Natural killer cell (primary cell): Measurements from ENCODE around the gene URM1. TPM values are rescaled to one million over a fixed set of nuclear protein-coding genes. Genes with fewer than 3 reads are reported as not detected.
"Not testable (repeated sequence)": the region's sequence is repeated elsewhere in the genome, so short reads cannot be mapped to it uniquely, and the experiment has no call there.

Experiments used
- ATAC-seq, 3 donors: fragments of 150-1000 bp in 2 of 3; fragments of 200-7000 bp in 1 of 3; cut with Tn5 transposase; 1 replicate in 1 of 3; 2 replicates in 2 of 3; pipeline ENCODE4 v1.10.0; 2021; ENCODE audit warnings: mild to moderate bottlenecking in 2 of 3, moderate library complexity in 2 of 3
- DNase-seq, 2 donors: peaks; one replicate each; pipeline versions ENCODE4 v3.0.0 to v3.0.0-alpha.2; 2013 to 2021; ENCODE audit warnings: mixed read lengths in 1 of 2
- H3K27ac ChIP-seq: one replicate; pipeline ENCODE4 v1.5.1; 2013; ENCODE audit warnings: mild to moderate bottlenecking, low read length
- H3K27me3 ChIP-seq: one replicate; pipeline ENCODE4 v1.6.1; 2013; ENCODE audit warnings: low read length; ENCODE audit not compliant: control insufficient read depth, insufficient read depth
- H3K36me3 ChIP-seq: one replicate; pipeline ENCODE4 v1.6.1; 2013; ENCODE audit warnings: low read length; ENCODE audit not compliant: control insufficient read depth, insufficient read depth
- H3K4me1 ChIP-seq: one replicate; pipeline ENCODE4 v1.6.1; 2013; ENCODE audit warnings: low read length; ENCODE audit not compliant: control insufficient read depth, insufficient read depth
- H3K4me3 ChIP-seq: one replicate; pipeline ENCODE4 v1.5.1; 2013; ENCODE audit warnings: low read length
- H3K9me3 ChIP-seq: one replicate; pipeline ENCODE4 v1.6.1; 2013; ENCODE audit warnings: low read length; ENCODE audit not compliant: control insufficient read depth, insufficient read depth
- H3K27ac Mint-ChIP-seq, 2 donors: one replicate each; pipeline ENCODE4 v1.8.0; 2022; ENCODE audit warnings: mild to moderate bottlenecking in 2 of 2, mixed read lengths in 2 of 2, moderate library complexity in 1 of 2
- H3K27me3 Mint-ChIP-seq, 2 donors: one replicate each; pipeline ENCODE4 v1.8.0; 2022; ENCODE audit warnings: low read depth in 2 of 2, mixed read lengths in 2 of 2
- H3K36me3 Mint-ChIP-seq: one replicate; pipeline ENCODE4 v1.8.0; 2022; ENCODE audit warnings: mixed read lengths
- H3K4me1 Mint-ChIP-seq, 2 donors: one replicate each; pipeline ENCODE4 v1.8.0; 2022; ENCODE audit warnings: mixed read lengths in 2 of 2
- H3K4me3 Mint-ChIP-seq: one replicate; pipeline ENCODE4 v1.8.0; 2022; ENCODE audit warnings: mild to moderate bottlenecking, moderate library complexity, mixed read lengths
- H3K9me3 Mint-ChIP-seq, 2 donors: one replicate each; pipeline ENCODE4 v1.8.0; 2022; ENCODE audit warnings: mixed read lengths in 2 of 2
- WGBS: methylation state at CpG from one replicate; pipeline ENCODE4 v1.1.7; 2013; ENCODE audit warnings: missing lambda C conversion rate; ENCODE audit not compliant: insufficient coverage; 5-methylcytosine and 5-hydroxymethylcytosine counted together
- intact Hi-C: fragments of 100-400 bp; cut with micrococcal nuclease; formaldehyde crosslinking; loops from one replicate; pipeline ENCODE4 v1.14.2; 2022
- total RNA-seq, 4 donors: library from RNA; stranded (reverse); fragments of 120-200 nt in 1 of 4; gene quantifications; one replicate each; pipeline versions ENCODE4 v1.2.3 to v1.2.4, GENCODE V29; 2013 to 2022
- TF ChIP-seq, protein P1 (sequence below): fragments of 200-600 bp; IDR thresholded peaks from one replicate; pipeline ENCODE4 v1.8.0; 2022; ENCODE audit warnings: antibody characterized with exemption

The URM1 gene
- total RNA-seq, 3 donors from 2014 or later (not counting 1 experiment from before 2014, with no cell fraction given), result 39.4 to 47.8 (median 46.7) TPM

DNA sequence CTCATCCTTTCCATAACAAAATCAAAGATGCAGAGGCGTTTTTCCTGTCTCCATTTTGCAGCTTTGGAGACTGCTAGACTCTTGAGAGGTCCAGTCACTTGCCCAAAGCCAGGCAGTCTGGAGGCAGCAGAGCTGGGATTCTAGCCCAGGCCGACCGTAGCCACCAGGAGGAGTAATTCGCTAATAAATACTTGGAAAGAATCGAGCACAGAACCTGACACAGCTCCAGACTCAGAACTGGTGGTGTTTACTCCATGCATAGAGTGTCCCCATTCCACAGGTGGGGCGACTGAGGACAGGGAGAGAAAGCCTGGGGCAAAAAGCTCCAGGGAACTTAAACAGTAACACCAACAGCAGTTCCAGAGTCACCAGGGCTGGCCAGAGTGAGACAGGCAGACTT lies 38.8 kb downstream of the URM1 start:
- Histone ChIP-seq H3K9me3 (no peaks in the 10 kb centered on the region), H3K4me3 (no peak overlapping the region), H3K27me3 (peaks cover 2% of the 10 kb centered on the region), H3K36me3 (no peaks in the 10 kb centered on the region), H3K27ac (no peak overlapping the region), H3K4me1 (no peaks in the 10 kb centered on the region)
- no peak overlapping the region for H3K4me3 Mint-ChIP-seq
- TF ChIP-seq, protein P1, sequence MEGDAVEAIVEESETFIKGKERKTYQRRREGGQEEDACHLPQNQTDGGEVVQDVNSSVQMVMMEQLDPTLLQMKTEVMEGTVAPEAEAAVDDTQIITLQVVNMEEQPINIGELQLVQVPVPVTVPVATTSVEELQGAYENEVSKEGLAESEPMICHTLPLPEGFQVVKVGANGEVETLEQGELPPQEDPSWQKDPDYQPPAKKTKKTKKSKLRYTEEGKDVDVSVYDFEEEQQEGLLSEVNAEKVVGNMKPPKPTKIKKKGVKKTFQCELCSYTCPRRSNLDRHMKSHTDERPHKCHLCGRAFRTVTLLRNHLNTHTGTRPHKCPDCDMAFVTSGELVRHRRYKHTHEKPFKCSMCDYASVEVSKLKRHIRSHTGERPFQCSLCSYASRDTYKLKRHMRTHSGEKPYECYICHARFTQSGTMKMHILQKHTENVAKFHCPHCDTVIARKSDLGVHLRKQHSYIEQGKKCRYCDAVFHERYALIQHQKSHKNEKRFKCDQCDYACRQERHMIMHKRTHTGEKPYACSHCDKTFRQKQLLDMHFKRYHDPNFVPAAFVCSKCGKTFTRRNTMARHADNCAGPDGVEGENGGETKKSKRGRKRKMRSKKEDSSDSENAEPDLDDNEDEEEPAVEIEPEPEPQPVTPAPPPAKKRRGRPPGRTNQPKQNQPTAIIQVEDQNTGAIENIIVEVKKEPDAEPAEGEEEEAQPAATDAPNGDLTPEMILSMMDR, result no peak
- H3K4me1 Mint-ChIP-seq, result no peaks in the 10 kb centered on the region
- DNase-seq (no peak), ATAC-seq (no peak)
- H3K9me3 Mint-ChIP-seq, result no peaks in the 10 kb centered on the region
- peaks cover 20 to 27% of the 10 kb centered on the region in 2 donors for H3K27me3 Mint-ChIP-seq
- H3K36me3 Mint-ChIP-seq, result no peaks in the 10 kb centered on the region
- WGBS, result 47% methylated on average over 6 of the region's 6 CpGs
- H3K27ac Mint-ChIP-seq, result no peak overlapping the region
- intact Hi-C loops, result no loop called here

DNA sequence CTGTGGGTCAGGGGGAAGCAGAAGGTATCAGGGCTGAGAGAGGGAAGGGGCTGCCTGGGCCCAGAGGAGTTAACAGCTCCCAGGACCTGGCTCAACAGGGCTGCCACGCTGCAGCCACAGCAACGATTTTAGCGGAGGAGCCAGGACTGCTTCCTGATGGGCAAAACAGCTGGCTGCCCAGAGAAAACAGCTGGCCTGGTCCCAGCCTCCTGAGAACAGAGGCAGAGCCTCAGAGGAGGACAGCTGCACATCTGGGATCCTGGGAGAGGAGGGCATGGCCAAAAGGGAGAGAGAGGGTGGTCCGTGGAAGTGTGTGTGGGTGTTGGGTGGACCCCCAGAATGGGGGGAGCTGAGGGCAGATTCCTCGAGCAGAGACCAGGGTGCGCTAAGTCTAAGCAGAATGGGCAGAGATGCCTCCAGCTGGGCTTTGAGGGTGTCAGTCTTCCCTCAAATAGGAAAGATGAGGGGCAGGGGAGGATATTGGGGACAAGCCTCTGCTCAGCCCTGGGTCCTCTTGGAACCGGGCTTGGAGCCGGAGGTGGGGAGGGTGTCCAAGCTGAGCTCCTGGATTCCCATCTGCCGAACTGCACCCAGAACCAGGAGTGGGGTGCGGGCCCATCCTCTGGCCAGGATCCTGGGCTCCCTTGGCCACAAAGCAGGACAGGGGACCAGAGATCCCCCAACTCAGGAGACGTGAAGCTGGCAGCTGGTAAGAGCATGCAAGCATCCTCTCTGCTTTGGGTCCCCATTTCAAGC lies 40.4 kb downstream of the URM1 start:
- Mint-ChIP-seq H3K27me3 (peaks cover 30 to 39% of the 10 kb centered on the region in 2 donors), H3K27ac (no peak overlapping the region), H3K9me3 (no peaks in the 10 kb centered on the region), H3K4me3 (no peak overlapping the region), H3K36me3 (no peaks in the 10 kb centered on the region), H3K4me1 (peaks cover 0 to 7% of the 10 kb centered on the region in 2 donors)
- H3K9me3 ChIP-seq, result no peaks in the 10 kb centered on the region
- no peaks in the 10 kb centered on the region for H3K4me1 ChIP-seq
- no peak for DNase-seq
- H3K27me3 ChIP-seq, result peaks cover 2% of the 10 kb centered on the region
- no peak overlapping the region for H3K4me3 ChIP-seq
- no peak for ATAC-seq
- H3K36me3 ChIP-seq, result no peaks in the 10 kb centered on the region
- TF ChIP-seq, protein P1, result no peak
- H3K27ac ChIP-seq, result no peak overlapping the region
- intact Hi-C loops, result loop anchor here (1.0 kb wide), 1 partner anchor 49 kb away; no protein-coding TSS in a partner anchor
- WGBS, result 66% methylated on average over 11 of the region's 11 CpGs

DNA sequence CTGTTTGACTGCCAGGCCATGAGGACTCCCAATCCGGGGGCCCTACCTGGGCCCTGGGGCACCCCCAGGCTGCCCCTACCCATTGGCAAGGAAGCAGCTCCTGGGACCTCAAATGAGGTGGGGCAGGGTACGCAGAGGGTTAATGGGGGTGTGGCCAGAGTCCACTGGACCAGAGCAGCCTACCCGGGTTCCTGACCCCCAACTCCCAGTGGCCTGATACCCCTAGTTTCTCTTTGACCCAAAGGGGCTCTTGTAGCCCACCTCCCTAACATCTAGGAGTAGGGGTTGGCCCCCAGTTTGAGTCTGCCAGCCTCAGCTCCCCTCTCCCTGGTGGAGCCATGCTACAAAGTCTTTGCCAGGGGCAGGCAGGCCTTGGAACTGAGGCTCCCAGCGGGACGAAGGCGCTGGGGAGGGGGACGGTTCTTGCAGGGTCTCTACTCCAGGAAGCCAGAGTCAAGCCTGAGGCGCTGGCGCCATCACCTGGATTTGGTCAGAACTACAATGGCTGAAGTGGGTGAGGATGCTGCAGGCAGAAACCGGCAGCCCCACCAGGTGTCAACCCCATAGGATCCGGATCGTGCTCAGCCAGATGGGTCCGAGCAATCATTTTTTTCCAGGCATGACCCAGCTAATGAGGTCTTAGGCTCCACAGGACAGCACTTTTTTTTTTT lies 41.1 kb downstream of the URM1 start:
- ATAC-seq, result peak in 2 of 3 donors; percentile 46 to 69
- Histone ChIP-seq H3K27me3 (peaks cover 2% of the 10 kb centered on the region), H3K27ac (no peak overlapping the region), H3K9me3 (no peaks in the 10 kb centered on the region), H3K4me3 (no peak overlapping the region), H3K4me1 (no peaks in the 10 kb centered on the region), H3K36me3 (no peaks in the 10 kb centered on the region)
- intact Hi-C loops, result loop anchor here (1.0 kb wide), 1 partner anchor 50 kb away; no protein-coding TSS in a partner anchor
- WGBS, result 17% methylated on average over 13 of the region's 13 CpGs
- peak; percentile 39 to 63 for DNase-seq
- TF ChIP-seq, protein P1, result peak; percentile 33
- H3K27me3 Mint-ChIP-seq, result peaks cover 30 to 35% of the 10 kb centered on the region in 2 donors
- no peak overlapping the region for H3K27ac Mint-ChIP-seq
- H3K36me3 Mint-ChIP-seq, result no peaks in the 10 kb centered on the region
- no peaks in the 10 kb centered on the region for H3K9me3 Mint-ChIP-seq
- peaks cover 0 to 10% of the 10 kb centered on the region in 2 donors for H3K4me1 Mint-ChIP-seq
- H3K4me3 Mint-ChIP-seq, result no peak overlapping the region

DNA sequence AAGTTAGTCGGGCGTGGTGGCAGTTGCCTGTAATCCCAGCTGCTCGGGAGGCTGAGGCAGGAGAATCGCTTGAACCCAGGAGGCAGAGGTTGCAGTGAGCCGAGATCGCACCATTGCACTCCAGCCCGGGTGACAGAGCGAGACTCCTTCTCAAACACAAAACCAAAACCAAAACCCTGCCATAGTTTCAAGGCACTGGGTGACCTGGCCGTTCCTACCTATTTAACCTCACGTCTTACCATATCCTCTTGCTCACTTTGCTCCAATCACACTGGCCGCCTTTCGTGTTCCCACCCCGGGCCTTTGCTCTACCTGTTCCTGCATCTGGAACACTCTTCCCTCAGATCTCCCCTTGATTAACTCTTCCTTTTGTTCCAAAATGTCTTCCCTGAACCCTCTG lies 42.6 kb downstream of the URM1 start:
- ATAC-seq, H3K4me3 ChIP-seq, H3K27me3 ChIP-seq, H3K36me3 Mint-ChIP-seq, H3K9me3 Mint-ChIP-seq, H3K36me3 ChIP-seq, H3K4me1 Mint-ChIP-seq, intact Hi-C loops, DNase-seq, H3K27ac Mint-ChIP-seq, H3K4me3 Mint-ChIP-seq, H3K9me3 ChIP-seq, H3K27ac ChIP-seq, H3K4me1 ChIP-seq: not testable (repeated sequence)
- 91% methylated on average over 13 of the region's 13 CpGs for WGBS
- peaks cover 30% of the 10 kb centered on the region in 2 donors for H3K27me3 Mint-ChIP-seq
